GM12878 (cell line): ENCODE data around the gene C19orf12. TPM values are rescaled to one million over a fixed set of nuclear protein-coding genes. Genes with fewer than 3 reads are reported as not detected.

Source experiments
- ATAC-seq: fragments of 200-7000 bp; cut with Tn5 transposase; 3 replicates; pipeline ENCODE4 v1.9.1; 2020; ENCODE audit warnings: mild to moderate bottlenecking, moderate library complexity
- BruUV-seq: library from RNA; stranded (reverse); fragments of 400-500 nt; replicated peaks from 2 replicates; lab custom pipeline; 2021; lab: Mats Ljungman, UMichigan
- CTCF ChIA-PET: fragments of 300-600 bp; sonication (Branson Sonifier 250); formaldehyde crosslinking; extraction: SDS; loops from one replicate; lab custom pipeline; 2021; ENCODE audit warnings: inconsistent platforms; lab: Yijun Ruan, JAX
- POLR2A ChIA-PET: fragments of 350-600 bp; formaldehyde crosslinking; extraction: SDS; loops from one replicate; lab custom pipeline; 2021; ENCODE audit warnings: inconsistent platforms; lab: Charles Lee
- RAD21 ChIA-PET: fragments of 300-600 bp; sonication (Branson Sonifier 250); formaldehyde crosslinking; loops from one replicate; lab custom pipeline; 2023; ENCODE audit warnings: antibody characterized with exemption; ENCODE audit not compliant: unreplicated experiment; lab: Charles Lee
- SMC1A ChIA-PET: fragments of 300-600 bp; sonication (Branson Sonifier 250); formaldehyde crosslinking; loops from one replicate; lab custom pipeline; 2023; ENCODE audit not compliant: unreplicated experiment, uncharacterized antibody; lab: Charles Lee
- DNase-seq: peaks from one replicate; pipeline ENCODE4 v3.0.0-alpha.2; 2011; ENCODE audit warnings: low read depth, low spot score
- FAIRE-seq: peaks from 3 replicates; lab custom pipeline; 2011; peaks lifted over from hg19 to GRCh38; lab: Jason Lieb, UNC
- H2AFZ ChIP-seq: 2 replicates; pipeline ENCODE4 v1.6.0; 2011; ENCODE audit warnings: low read depth, low read length, control low read depth; ENCODE audit not compliant: control insufficient read depth
- H3K27ac ChIP-seq: 2 replicates; pipeline ENCODE4 v1.5.1; 2011; ENCODE audit warnings: control low read depth; ENCODE audit not compliant: control insufficient read depth, insufficient read depth
- H3K27me3 ChIP-seq, 2 experiments: replicated peaks in 1 of 2; 2 replicates each; pipeline versions ENCODE4 v1.6.0 to v1.6.1; 2011; ENCODE audit warnings: low read length in 1 of 2; ENCODE audit not compliant: control insufficient read depth in 2 of 2, insufficient read depth in 2 of 2
- H3K36me3 ChIP-seq, 2 experiments: 2 replicates each; pipeline ENCODE4 v1.5.1; 2011; ENCODE audit warnings: low read length in 1 of 2; ENCODE audit not compliant: control insufficient read depth in 2 of 2, insufficient read depth in 2 of 2
- H3K4me1 ChIP-seq: 2 replicates; pipeline ENCODE4 v1.6.1; 2011; ENCODE audit warnings: mild to moderate bottlenecking, low read length, moderate library complexity, mixed read lengths; ENCODE audit not compliant: control insufficient read depth, insufficient read depth
- H3K4me2 ChIP-seq: 2 replicates; pipeline ENCODE4 v1.6.0; 2011; ENCODE audit warnings: control low read depth; ENCODE audit not compliant: control insufficient read depth, insufficient read depth
- H3K4me3 ChIP-seq: fragments of 200-600 bp; sonication (generic); 2 replicates; pipeline ENCODE4 v1.5.1; 2016
- H3K79me2 ChIP-seq: 2 replicates; pipeline ENCODE4 v1.6.0; 2011; ENCODE audit warnings: low read length; ENCODE audit not compliant: control insufficient read depth, insufficient read depth
- H3K9ac ChIP-seq: 2 replicates; pipeline ENCODE4 v1.8.0; 2011; ENCODE audit warnings: low read length, control low read depth, mixed read lengths; ENCODE audit not compliant: control insufficient read depth, insufficient read depth
- H3K9me3 ChIP-seq: replicated peaks from 3 replicates; pipeline ENCODE4 v1.5.1; 2011; ENCODE audit warnings: mild to moderate bottlenecking, low read length; ENCODE audit not compliant: control insufficient read depth, insufficient read depth
- H4K20me1 ChIP-seq: 2 replicates; pipeline ENCODE4 v1.6.0; 2011; ENCODE audit not compliant: control insufficient read depth, insufficient read depth
- ATF7 ChIP-seq: fragments of 450-650 bp; IDR thresholded peaks from 2 replicates; pipeline ENCODE4 v1.6.1; 2016; ENCODE audit warnings: low read depth, mild to moderate bottlenecking
- BHLHE40 ChIP-seq, 2 experiments: fragments of 450-650 bp in 1 of 2; IDR thresholded peaks; 2 replicates each; pipeline ENCODE4 v1.6.1; 2011 to 2017; ENCODE audit warnings: low read depth in 2 of 2, borderline replicate concordance in 1 of 2, improper control_type of control experiment in 1 of 2, low read length in 1 of 2, mild to moderate bottlenecking in 1 of 2
- CHD1 ChIP-seq: IDR thresholded peaks from 2 replicates; pipeline ENCODE4 v1.6.1; 2012; ENCODE audit warnings: low read depth, low read length, improper control_type of control experiment
- ETV6 ChIP-seq, 2 experiments: fragments of 450-650 bp in 1 of 2; IDR thresholded peaks in 1 of 2; conservative IDR thresholded peaks in 1 of 2; 2 replicates each; pipeline ENCODE4 v1.6.1; 2014; ENCODE audit warnings: antibody characterized with exemption in 1 of 2, borderline replicate concordance in 1 of 2, low read depth in 1 of 2, mild to moderate bottlenecking in 1 of 2, moderate library complexity in 1 of 2
- HDAC2 ChIP-seq: fragments of 200-600 bp; sonication (generic); IDR thresholded peaks from 2 replicates; pipeline ENCODE4 v1.6.1; 2017
- HDAC6 ChIP-seq: fragments of 200-600 bp; sonication (generic); IDR thresholded peaks from one replicate; pipeline ENCODE4 v1.8.0; 2017; ENCODE audit warnings: antibody characterized with exemption; ENCODE audit not compliant: unreplicated experiment
- MEF2B ChIP-seq: fragments of 450-650 bp; IDR thresholded peaks from 2 replicates; pipeline ENCODE4 v1.6.1; 2018; ENCODE audit warnings: mild to moderate bottlenecking, moderate library complexity; ENCODE audit not compliant: partially characterized antibody, poor library complexity, severe bottlenecking
- NBN ChIP-seq: fragments of 450-650 bp; IDR thresholded peaks from 2 replicates; pipeline ENCODE4 v1.6.1; 2016
- NR2C2 ChIP-seq: IDR thresholded peaks from 2 replicates; pipeline ENCODE4 v1.6.1; 2011; ENCODE audit warnings: borderline replicate concordance, low read depth; ENCODE audit not compliant: control insufficient read depth, insufficient read length
- SMC3 ChIP-seq: IDR thresholded peaks from 2 replicates; pipeline ENCODE4 v1.6.1; 2011; ENCODE audit warnings: low read length, improper control_type of control experiment, borderline replicate concordance
- ZNF274 ChIP-seq: IDR thresholded peaks from one replicate; pipeline ENCODE4 v1.8.0; 2011; ENCODE audit not compliant: insufficient read length, insufficient read depth
- WGBS: methylation state at CpG from one replicate; pipeline ENCODE4 v1.1.6; 2016; ENCODE audit warnings: low lambda C conversion rate; ENCODE audit not compliant: insufficient replicate concordance, insufficient coverage; ENCODE audit errors: missing lambda C conversion rate; 5-methylcytosine and 5-hydroxymethylcytosine counted together
- in situ Hi-C: fragments of 300-500 bp; cut with MboI; formaldehyde crosslinking; loops from 9 replicates; pipeline ENCODE4 v1.14.3; 2018; ENCODE audit warnings: mixed read lengths
- intact Hi-C: fragments of 100-400 bp; cut with micrococcal nuclease; formaldehyde crosslinking; loops from one replicate; pipeline ENCODE4 v1.14.2; 2022; ENCODE audit not compliant: unreplicated experiment
- polyA plus RNA-seq, 11 experiments: library from polyadenylated mRNA; depleted of rRNA in 4 of 11; unstranded in 6 of 11; stranded (reverse) in 5 of 11; fragments of >200 nt; fragmentation: Nextera tagmentation in 4 of 11; fragmentation: Illumina TruSeq in 1 of 11; extraction: Ambion mirVana in 4 of 11; extraction: Trizol in 1 of 11; gene quantifications; 1 replicate in 1 of 11; 2 replicates in 10 of 11; pipeline versions ENCODE4 v1.2.1 to v1.2.3, GENCODE V29; 2011 to 2016; ENCODE audit warnings: inconsistent platforms in 2 of 11, missing spikeins in 2 of 11, low read depth in 1 of 11
- total RNA-seq, 4 experiments: library from RNA; depleted of rRNA in 3 of 4; stranded (reverse); fragments of >200 nt in 3 of 4; fragmentation: Illumina TruSeq in 1 of 4; extraction: Trizol in 1 of 4; gene quantifications; 2 replicates each; pipeline versions ENCODE4 v1.2.1 to v1.2.3, GENCODE V29; 2013 to 2021
- TF ChIP-seq, protein P1 (sequence below): fragments of 450-650 bp; IDR thresholded peaks from 2 replicates; pipeline ENCODE4 v1.6.1; 2017; ENCODE audit warnings: mild to moderate bottlenecking, moderate library complexity
- TF ChIP-seq, protein P2 (sequence below): fragments of 450-650 bp; IDR thresholded peaks from 2 replicates; pipeline ENCODE4 v1.6.1; 2016; ENCODE audit warnings: mild to moderate bottlenecking
- TF ChIP-seq, protein P3 (sequence below): IDR thresholded peaks from 2 replicates; pipeline ENCODE4 v1.6.1; 2012; ENCODE audit warnings: low read depth, low read length, improper control_type of control experiment

C19orf12 gene
- total and polyA plus RNA-seq, 10 of the 15 experiments (the other 5 are each of a cell fraction or from before 2014, with no cell fraction given) = 2.3 to 23.5 (median 20.3) TPM

DNA sequence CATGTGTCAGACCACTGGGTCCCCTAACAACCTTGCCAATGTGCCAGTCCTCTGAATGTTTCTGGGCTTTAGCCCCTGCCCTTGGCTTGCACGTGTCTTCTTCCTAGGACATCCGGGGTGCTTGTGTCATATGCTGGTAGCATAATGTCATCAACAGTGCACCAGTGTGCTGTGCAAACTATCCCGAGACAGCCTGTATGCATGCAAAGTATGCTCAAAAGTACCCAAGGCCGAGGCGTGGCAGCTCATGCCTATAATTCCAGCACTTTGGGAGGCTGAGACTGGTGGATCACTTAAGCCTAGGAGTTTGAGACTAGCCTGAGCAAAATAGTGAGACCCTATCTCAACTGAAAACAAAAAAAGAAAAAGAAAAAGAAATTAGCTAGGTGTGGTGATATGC, 20.8 kb upstream of the C19orf12 start:
- FAIRE-seq (no peak), ATAC-seq (no peak), DNase-seq (no peak)
- ChIA-PET CTCF (interaction anchor here (0.7 to 1.2 kb wide), 2 partner anchors 123 to 576 kb away, joined by 3 read pairs; no protein-coding TSS in a partner anchor), RAD21 (no interaction called here), POLR2A (no interaction called here), SMC1A (no interaction called here)
- BruUV-seq = no TSS peak
- intact Hi-C loops = no loop called here
- Histone ChIP-seq H3K4me1 (no peaks in the 10 kb centered on the region), H3K36me3 (no peaks in the 10 kb centered on the region), H3K79me2 (no peaks in the 10 kb centered on the region), H3K27ac (no peak overlapping the region), H3K4me3 (no peak overlapping the region), H2AFZ (no peak overlapping the region), H3K9me3 (no peaks in the 10 kb centered on the region), H3K27me3 (peaks cover 0 to 3% of the 10 kb centered on the region in 2 experiments; a peak in 2 of 4 replicates), H4K20me1 (no peaks in the 10 kb centered on the region), H3K4me2 (no peak overlapping the region), H3K9ac (no peak overlapping the region)
- TF ChIP-seq ZNF274 (no peak), CHD1 (no peak), NBN (no peak), NR2C2 (no peak), ATF7 (no peak), SMC3 (no peak), HDAC6 (no peak), HDAC2 (no peak), ETV6 (conservative IDR thresholded peaks at IDR 0.05 in 1 of 2, IDR thresholded peaks at IDR 0.05 in 1 of 2; ENCODE audit: borderline replicate concordance in 1 of 2, low read depth in 1 of 2) (no peak), BHLHE40 (IDR thresholded peaks at IDR 0.05; ENCODE audit: borderline replicate concordance in 1 of 2, low read depth in 2 of 2, low read length in 1 of 2) (no peak), MEF2B (no peak)
- TF ChIP-seq, protein P1, sequence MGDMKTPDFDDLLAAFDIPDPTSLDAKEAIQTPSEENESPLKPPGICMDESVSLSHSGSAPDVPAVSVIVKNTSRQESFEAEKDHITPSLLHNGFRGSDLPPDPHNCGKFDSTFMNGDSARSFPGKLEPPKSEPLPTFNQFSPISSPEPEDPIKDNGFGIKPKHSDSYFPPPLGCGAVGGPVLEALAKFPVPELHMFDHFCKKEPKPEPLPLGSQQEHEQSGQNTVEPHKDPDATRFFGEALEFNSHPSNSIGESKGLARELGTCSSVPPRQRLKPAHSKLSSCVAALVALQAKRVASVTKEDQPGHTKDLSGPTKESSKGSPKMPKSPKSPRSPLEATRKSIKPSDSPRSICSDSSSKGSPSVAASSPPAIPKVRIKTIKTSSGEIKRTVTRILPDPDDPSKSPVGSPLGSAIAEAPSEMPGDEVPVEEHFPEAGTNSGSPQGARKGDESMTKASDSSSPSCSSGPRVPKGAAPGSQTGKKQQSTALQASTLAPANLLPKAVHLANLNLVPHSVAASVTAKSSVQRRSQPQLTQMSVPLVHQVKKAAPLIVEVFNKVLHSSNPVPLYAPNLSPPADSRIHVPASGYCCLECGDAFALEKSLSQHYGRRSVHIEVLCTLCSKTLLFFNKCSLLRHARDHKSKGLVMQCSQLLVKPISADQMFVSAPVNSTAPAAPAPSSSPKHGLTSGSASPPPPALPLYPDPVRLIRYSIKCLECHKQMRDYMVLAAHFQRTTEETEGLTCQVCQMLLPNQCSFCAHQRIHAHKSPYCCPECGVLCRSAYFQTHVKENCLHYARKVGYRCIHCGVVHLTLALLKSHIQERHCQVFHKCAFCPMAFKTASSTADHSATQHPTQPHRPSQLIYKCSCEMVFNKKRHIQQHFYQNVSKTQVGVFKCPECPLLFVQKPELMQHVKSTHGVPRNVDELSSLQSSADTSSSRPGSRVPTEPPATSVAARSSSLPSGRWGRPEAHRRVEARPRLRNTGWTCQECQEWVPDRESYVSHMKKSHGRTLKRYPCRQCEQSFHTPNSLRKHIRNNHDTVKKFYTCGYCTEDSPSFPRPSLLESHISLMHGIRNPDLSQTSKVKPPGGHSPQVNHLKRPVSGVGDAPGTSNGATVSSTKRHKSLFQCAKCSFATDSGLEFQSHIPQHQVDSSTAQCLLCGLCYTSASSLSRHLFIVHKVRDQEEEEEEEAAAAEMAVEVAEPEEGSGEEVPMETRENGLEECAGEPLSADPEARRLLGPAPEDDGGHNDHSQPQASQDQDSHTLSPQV = no peak
- TF ChIP-seq, protein P2, sequence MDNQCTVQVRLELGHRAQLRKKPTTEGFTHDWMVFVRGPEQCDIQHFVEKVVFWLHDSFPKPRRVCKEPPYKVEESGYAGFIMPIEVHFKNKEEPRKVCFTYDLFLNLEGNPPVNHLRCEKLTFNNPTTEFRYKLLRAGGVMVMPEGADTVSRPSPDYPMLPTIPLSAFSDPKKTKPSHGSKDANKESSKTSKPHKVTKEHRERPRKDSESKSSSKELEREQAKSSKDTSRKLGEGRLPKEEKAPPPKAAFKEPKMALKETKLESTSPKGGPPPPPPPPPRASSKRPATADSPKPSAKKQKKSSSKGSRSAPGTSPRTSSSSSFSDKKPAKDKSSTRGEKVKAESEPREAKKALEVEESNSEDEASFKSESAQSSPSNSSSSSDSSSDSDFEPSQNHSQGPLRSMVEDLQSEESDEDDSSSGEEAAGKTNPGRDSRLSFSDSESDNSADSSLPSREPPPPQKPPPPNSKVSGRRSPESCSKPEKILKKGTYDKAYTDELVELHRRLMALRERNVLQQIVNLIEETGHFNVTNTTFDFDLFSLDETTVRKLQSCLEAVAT = no peak
- TF ChIP-seq, protein P3, sequence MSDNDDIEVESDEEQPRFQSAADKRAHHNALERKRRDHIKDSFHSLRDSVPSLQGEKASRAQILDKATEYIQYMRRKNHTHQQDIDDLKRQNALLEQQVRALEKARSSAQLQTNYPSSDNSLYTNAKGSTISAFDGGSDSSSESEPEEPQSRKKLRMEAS = no peak
- in situ Hi-C loops = loop anchor here (5.0 kb wide), 1 partner anchor 136 kb away; no protein-coding TSS in a partner anchor
- WGBS = 22% methylated on average over 5 of the region's 5 CpGs
